HG02840 (cell line): Measurements from ENCODE around the gene PARP1.
"Not testable (repeated sequence)": the region's sequence is repeated elsewhere in the genome, so short reads cannot be mapped to it uniquely, and the experiment has no call there.

Source experiments
- ATAC-seq: cut with Tn5 transposase; IDR thresholded peaks from one replicate; pipeline ENCODE4 v1.9.1; 2021; ENCODE audit warnings: mild to moderate bottlenecking, moderate library complexity, moderate number of reproducible peaks; ENCODE audit not compliant: unreplicated experiment, low FRiP score

PARP1 gene

GRCh38 chr1:226357416-226357815 is 50.5 kb downstream of the PARP1 start:
- ATAC-seq = no peak

- ATAC-seq = no peak
These were observed 52.0 kb downstream of the PARP1 start for GRCh38 chr1:226355669-226356551.

- no peak for ATAC-seq
These were observed 52.9 kb downstream of the PARP1 start for GRCh38 chr1:226355016-226355415.

- no peak for ATAC-seq
These were observed 54.0 kb downstream of the PARP1 start for GRCh38 chr1:226353698-226354525.

GRCh38 chr1:226351709-226352108 is 56.2 kb downstream of the PARP1 start:
- no peak for ATAC-seq

GRCh38 chr1:226350519-226350865 is 57.4 kb downstream of the PARP1 start:
- no peak for ATAC-seq

- ATAC-seq = no peak
These were observed 57.9 kb downstream of the PARP1 start for GRCh38 chr1:226349801-226350518.

GRCh38 chr1:226349081-226349480 is 58.8 kb downstream of the PARP1 start:
- ATAC-seq = no peak

GRCh38 chr1:226344441-226345259 is 63.2 kb downstream of the PARP1 start:
- ATAC-seq = no peak

GRCh38 chr1:226342656-226343055 is 65.2 kb downstream of the PARP1 start:
- no peak for ATAC-seq

- not testable (repeated sequence) for ATAC-seq
These were observed 67.8 kb downstream of the PARP1 start for GRCh38 chr1:226340111-226340510.

- ATAC-seq = no peak
These were observed 70.5 kb downstream of the PARP1 start for GRCh38 chr1:226337276-226337875.

- ATAC-seq = no peak
These were observed 72.2 kb downstream of the PARP1 start for GRCh38 chr1:226335661-226336060.

- ATAC-seq = no peak
These were observed 74.9 kb downstream of the PARP1 start for GRCh38 chr1:226332947-226333346.

- ATAC-seq = no peak
These were observed 78.7 kb downstream of the PARP1 start for GRCh38 chr1:226329237-226329636.

GRCh38 chr1:226327761-226328162 is 80.1 kb downstream of the PARP1 start:
- ATAC-seq = no peak

GRCh38 chr1:226325178-226325577 is 82.7 kb downstream of the PARP1 start:
- no peak for ATAC-seq

GRCh38 chr1:226324479-226324878 is 83.4 kb downstream of the PARP1 start:
- no peak for ATAC-seq

GRCh38 chr1:226322986-226323385 is 84.9 kb downstream of the PARP1 start:
- ATAC-seq = no peak

GRCh38 chr1:226320930-226321329 is 87.0 kb downstream of the PARP1 start:
- ATAC-seq = no peak
